ENCODE results near the gene PTPRZ1. TPM values are rescaled to one million over a fixed set of nuclear protein-coding genes. Genes with fewer than 3 reads are reported as not detected.

Gene PTPRZ1
- total RNA-seq, 1 experiment from 2014 or later: 74.2 TPM

DNA sequence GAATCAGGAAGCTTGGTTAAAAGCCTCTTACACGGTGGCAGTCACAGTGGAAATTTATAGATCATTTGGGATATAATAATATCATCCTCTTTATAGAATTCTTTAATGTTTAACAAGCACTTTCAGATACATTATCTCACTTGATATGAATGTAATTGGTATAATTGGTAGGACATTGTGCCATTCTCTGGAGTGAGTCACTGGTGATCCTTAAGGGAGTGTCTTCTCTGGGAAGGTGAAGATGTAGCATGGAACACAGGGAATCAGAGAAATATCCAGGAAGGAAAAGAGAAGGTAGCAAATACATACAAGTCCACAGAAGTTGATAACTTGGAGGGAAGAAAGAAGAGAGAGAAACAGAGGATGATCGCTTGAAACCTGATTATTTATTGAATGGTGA is 9.8 kb downstream of the PTPRZ1 start:
- TF ChIP-seq CTCF (conservative IDR thresholded peaks at IDR 0.05): no peak
- no peak overlapping the region for H3K4me3 Mint-ChIP-seq
- H2BK20ac ChIP-seq (ENCODE audit: low read depth, low read length, poor library complexity, severe bottlenecking): no peak overlapping the region
- H2BK12ac ChIP-seq (ENCODE audit: insufficient read length, low read depth, low read length): no peak overlapping the region
- H3K27ac ChIP-seq (ENCODE audit: insufficient read length, low read depth, low read length): no peak overlapping the region
- H2BK120ac ChIP-seq (ENCODE audit: low read depth, low read length, poor library complexity, severe bottlenecking): no peak overlapping the region
- H3T11ph ChIP-seq (ENCODE audit: low read length): no peak overlapping the region
- no peaks in the 10 kb centered on the region for H3K9me3 Mint-ChIP-seq
- H3K79me2 ChIP-seq (ENCODE audit: insufficient read depth, low read length): peaks cover 62% of the 10 kb centered on the region
- DNase-seq: no peak
- peaks cover 24% of the 10 kb centered on the region for H3K4me1 ChIP-seq (ENCODE audit: insufficient read depth, low read length)
- no peak overlapping the region for H3K18ac ChIP-seq (ENCODE audit: insufficient read length, low read depth, low read length)
- no peak overlapping the region for H3K9ac ChIP-seq (ENCODE audit: extremely low read depth, insufficient read length, low read length)
- H3K79me1 ChIP-seq (ENCODE audit: insufficient read depth, low read depth, low read length, poor library complexity, severe bottlenecking): peaks cover 2% of the 10 kb centered on the region
- no peaks in the 10 kb centered on the region for H4K20me1 ChIP-seq (ENCODE audit: control insufficient read depth, insufficient read depth, insufficient read length)
- peaks cover 70 to 72% of the 10 kb centered on the region in 2 experiments for H3K4me1 Mint-ChIP-seq
- H3K27me3 Mint-ChIP-seq (ENCODE audit: low read depth): no peaks in the 10 kb centered on the region
- H4K91ac ChIP-seq (ENCODE audit: insufficient read length, low read depth, low read length): no peak overlapping the region
- peaks cover 0 to 8% (median 4%) of the 10 kb centered on the region in 3 experiments; a peak in 3 of 7 replicates for H3K36me3 Mint-ChIP-seq (ENCODE audit: insufficient read depth in 1 of 3, low read depth in 3 of 3)
- no CpG with 5 or more reads among the region's 2 CpGs for WGBS (ENCODE audit: extremely low coverage, insufficient read length, low lambda C conversion rate)
- no peak overlapping the region for H2AFZ ChIP-seq (ENCODE audit: low read length)
- no peak overlapping the region for H4K5ac ChIP-seq (ENCODE audit: insufficient read length, low read depth, low read length)
- no peak overlapping the region for H2BK5ac ChIP-seq (ENCODE audit: insufficient read length, low read length)
- H3K27ac Mint-ChIP-seq: peak overlapping the region in 2 of 3 experiments; percentile 19 to 60; a peak in 4 of 7 replicates
- no peak overlapping the region for H3K14ac ChIP-seq (ENCODE audit: insufficient read depth, low read length)
- H3K23ac ChIP-seq (ENCODE audit: insufficient read length, low read depth, low read length): no peak overlapping the region
- no peak overlapping the region for H3K4ac ChIP-seq (ENCODE audit: low read depth, low read length)
- no peak overlapping the region for H2AK5ac ChIP-seq (ENCODE audit: insufficient read length, low read length)
- H4K8ac ChIP-seq (replicated peaks; ENCODE audit: insufficient read length, low read depth, low read length): no peak overlapping the region
- no peak overlapping the region for H3K56ac ChIP-seq (ENCODE audit: insufficient read length, low read depth, low read length)
- H3K23me2 ChIP-seq (ENCODE audit: insufficient read length, low read depth, low read length, poor library complexity, severe bottlenecking): no peaks in the 10 kb centered on the region
- no peak overlapping the region for H2BK15ac ChIP-seq (ENCODE audit: low read depth, low read length)
- no peaks in the 10 kb centered on the region for H3K9me3 ChIP-seq (ENCODE audit: control insufficient read depth, low read depth, low read length)
- H3K4me2 ChIP-seq (ENCODE audit: insufficient read depth, insufficient read length, low read length): no peak overlapping the region
- H3K27me3 ChIP-seq (ENCODE audit: insufficient read depth, low read length): no peaks in the 10 kb centered on the region; the same call in 1 of the 2 replicates
